Fibroblast of skin of right quadriceps (primary cell): ENCODE results near the gene HOTAIR.

Experiments
- DNase-seq: peaks from one replicate; pipeline ENCODE4 v3.0.0-alpha.2; 2013

HOTAIR gene

GRCh38 chr12:53974084-53975063 is at the start of gene HOTAIR:
Gene HOTAIR (minus strand): TSS chr12:53974954.
- DNase-seq: peak; percentile 31

- DNase-seq: peak; percentile 46
Measured at GRCh38 chr12:54024127-54024526, 49.4 kb upstream of the HOTAIR start.

- DNase-seq: peak; percentile 14
Measured at GRCh38 chr12:54022960-54023884, 48.5 kb upstream of the HOTAIR start.

- peak; percentile 48 for DNase-seq
Measured at GRCh38 chr12:54021432-54022013, 46.8 kb upstream of the HOTAIR start.

GRCh38 chr12:54020591-54021405 is 46.0 kb upstream of the HOTAIR start:
- DNase-seq: no peak

- no peak for DNase-seq
Measured at GRCh38 chr12:54019924-54020590, 45.3 kb upstream of the HOTAIR start.

- peak; percentile 86 for DNase-seq
Measured at GRCh38 chr12:54019091-54019811, 44.5 kb upstream of the HOTAIR start.

GRCh38 chr12:54018468-54018984 is 43.8 kb upstream of the HOTAIR start:
- DNase-seq: peak; percentile 86

GRCh38 chr12:54017878-54018467 is 43.2 kb upstream of the HOTAIR start:
- DNase-seq: peak; percentile 99

- no peak for DNase-seq
Measured at GRCh38 chr12:54017027-54017788, 42.5 kb upstream of the HOTAIR start.

- peak; percentile 97 for DNase-seq
Measured at GRCh38 chr12:54016478-54016964, 41.8 kb upstream of the HOTAIR start.

GRCh38 chr12:54016051-54016450 is 41.3 kb upstream of the HOTAIR start:
- DNase-seq: no peak

GRCh38 chr12:54015018-54015931 is 40.5 kb upstream of the HOTAIR start:
- no peak for DNase-seq

- no peak for DNase-seq
Measured at GRCh38 chr12:54014377-54015017, 39.7 kb upstream of the HOTAIR start.

- DNase-seq: no peak
Measured at GRCh38 chr12:54012631-54013409, 38.1 kb upstream of the HOTAIR start.

- DNase-seq: no peak
Measured at GRCh38 chr12:54011665-54012532, 37.1 kb upstream of the HOTAIR start.
